ENCODE data around the gene CDK10. TPM values are rescaled to one million over a fixed set of nuclear protein-coding genes. Genes with fewer than 3 reads are reported as not detected.
A peak's percentile ranks its signal among the peaks of the same experiment; 100 is the strongest.

The CDK10 gene
- total and polyA plus RNA-seq, 9 of the 15 experiments (the other 6 are each of a cell fraction or from before 2014, with no cell fraction given) = 2.0 to 85.1 (median 40.1) TPM

DNA sequence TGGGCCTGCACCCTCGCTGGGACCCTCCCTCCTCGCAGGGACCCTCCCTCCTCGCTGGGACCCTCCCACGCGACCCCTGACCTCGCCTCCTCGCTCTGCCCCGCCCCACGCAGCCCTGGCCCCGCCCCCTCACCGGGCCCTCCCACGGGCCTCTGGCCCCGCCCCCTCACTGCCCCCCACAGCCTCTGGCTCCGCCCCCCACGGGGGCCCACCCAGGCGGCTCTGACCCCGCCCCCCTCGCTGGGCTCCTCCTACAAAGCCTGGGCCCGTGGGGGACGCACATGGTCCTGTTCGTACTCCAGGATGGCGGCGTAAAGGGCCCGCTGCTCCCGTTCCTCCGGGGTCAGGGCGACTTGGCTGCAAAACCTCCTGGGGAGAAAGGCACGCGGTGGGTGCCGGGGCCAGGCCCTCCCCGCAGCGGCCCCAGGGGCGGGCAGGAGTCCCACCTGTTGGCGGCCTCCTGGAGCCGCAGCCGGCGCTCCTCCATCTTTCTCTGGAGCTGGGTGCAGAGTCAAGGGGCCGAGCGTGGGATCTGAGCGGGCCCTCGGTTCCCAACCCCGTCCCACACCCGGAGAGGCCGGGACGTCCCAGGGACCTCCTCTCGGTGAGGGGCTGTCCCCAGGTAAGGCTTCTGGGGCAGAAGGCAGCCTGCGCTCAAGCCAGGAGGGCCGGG is 25.2 kb downstream of the CDK10 start (continued):
- TF ChIP-seq, protein P1, sequence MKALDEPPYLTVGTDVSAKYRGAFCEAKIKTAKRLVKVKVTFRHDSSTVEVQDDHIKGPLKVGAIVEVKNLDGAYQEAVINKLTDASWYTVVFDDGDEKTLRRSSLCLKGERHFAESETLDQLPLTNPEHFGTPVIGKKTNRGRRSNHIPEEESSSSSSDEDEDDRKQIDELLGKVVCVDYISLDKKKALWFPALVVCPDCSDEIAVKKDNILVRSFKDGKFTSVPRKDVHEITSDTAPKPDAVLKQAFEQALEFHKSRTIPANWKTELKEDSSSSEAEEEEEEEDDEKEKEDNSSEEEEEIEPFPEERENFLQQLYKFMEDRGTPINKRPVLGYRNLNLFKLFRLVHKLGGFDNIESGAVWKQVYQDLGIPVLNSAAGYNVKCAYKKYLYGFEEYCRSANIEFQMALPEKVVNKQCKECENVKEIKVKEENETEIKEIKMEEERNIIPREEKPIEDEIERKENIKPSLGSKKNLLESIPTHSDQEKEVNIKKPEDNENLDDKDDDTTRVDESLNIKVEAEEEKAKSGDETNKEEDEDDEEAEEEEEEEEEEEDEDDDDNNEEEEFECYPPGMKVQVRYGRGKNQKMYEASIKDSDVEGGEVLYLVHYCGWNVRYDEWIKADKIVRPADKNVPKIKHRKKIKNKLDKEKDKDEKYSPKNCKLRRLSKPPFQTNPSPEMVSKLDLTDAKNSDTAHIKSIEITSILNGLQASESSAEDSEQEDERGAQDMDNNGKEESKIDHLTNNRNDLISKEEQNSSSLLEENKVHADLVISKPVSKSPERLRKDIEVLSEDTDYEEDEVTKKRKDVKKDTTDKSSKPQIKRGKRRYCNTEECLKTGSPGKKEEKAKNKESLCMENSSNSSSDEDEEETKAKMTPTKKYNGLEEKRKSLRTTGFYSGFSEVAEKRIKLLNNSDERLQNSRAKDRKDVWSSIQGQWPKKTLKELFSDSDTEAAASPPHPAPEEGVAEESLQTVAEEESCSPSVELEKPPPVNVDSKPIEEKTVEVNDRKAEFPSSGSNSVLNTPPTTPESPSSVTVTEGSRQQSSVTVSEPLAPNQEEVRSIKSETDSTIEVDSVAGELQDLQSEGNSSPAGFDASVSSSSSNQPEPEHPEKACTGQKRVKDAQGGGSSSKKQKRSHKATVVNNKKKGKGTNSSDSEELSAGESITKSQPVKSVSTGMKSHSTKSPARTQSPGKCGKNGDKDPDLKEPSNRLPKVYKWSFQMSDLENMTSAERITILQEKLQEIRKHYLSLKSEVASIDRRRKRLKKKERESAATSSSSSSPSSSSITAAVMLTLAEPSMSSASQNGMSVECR (CRISPR knock-in tag; IDR thresholded peaks at IDR 0.05) = peak; percentile 95
- TF ChIP-seq IFI16 (CRISPR knock-in tag; IDR thresholded peaks at IDR 0.05) (no peak), NR4A1 (CRISPR knock-in tag; IDR thresholded peaks at IDR 0.05) (0 out of 2 replicates have a peak, but pooled peaks have one; percentile 50), NR4A1 (tag; IDR thresholded peaks at IDR 0.05) (no peak), HMGN3 (IDR thresholded peaks at IDR 0.05; ENCODE audit: borderline replicate concordance, extremely low read depth, insufficient read length, low read depth, low read length) (peak; percentile 32), RB1 (IDR thresholded peaks at IDR 0.05; ENCODE audit: low read depth) (peak; percentile 56), TAF1 (IDR thresholded peaks at IDR 0.05; ENCODE audit: control insufficient read depth, extremely low read depth, insufficient read depth, low read length, severe bottlenecking) (peak; percentile 79), POLR2A (conservative IDR thresholded peaks at IDR 0.05) (peak; percentile 94), STAT5B (CRISPR knock-in tag; IDR thresholded peaks at IDR 0.05) (no peak), PCBP1 (IDR thresholded peaks at IDR 0.05; ENCODE audit: low read depth, low read length, poor library complexity, severe bottlenecking) (peak; percentile 74), CTBP1 (IDR thresholded peaks at IDR 0.05; ENCODE audit: borderline replicate concordance) (0 out of 2 replicates have a peak, but pooled peaks have one; percentile 22), POLR2G (IDR thresholded peaks at IDR 0.05; ENCODE audit: low read depth, low read length) (peak; percentile 91), SOX6 (IDR thresholded peaks at IDR 0.05) (no peak)
- TF ChIP-seq, protein P2, sequence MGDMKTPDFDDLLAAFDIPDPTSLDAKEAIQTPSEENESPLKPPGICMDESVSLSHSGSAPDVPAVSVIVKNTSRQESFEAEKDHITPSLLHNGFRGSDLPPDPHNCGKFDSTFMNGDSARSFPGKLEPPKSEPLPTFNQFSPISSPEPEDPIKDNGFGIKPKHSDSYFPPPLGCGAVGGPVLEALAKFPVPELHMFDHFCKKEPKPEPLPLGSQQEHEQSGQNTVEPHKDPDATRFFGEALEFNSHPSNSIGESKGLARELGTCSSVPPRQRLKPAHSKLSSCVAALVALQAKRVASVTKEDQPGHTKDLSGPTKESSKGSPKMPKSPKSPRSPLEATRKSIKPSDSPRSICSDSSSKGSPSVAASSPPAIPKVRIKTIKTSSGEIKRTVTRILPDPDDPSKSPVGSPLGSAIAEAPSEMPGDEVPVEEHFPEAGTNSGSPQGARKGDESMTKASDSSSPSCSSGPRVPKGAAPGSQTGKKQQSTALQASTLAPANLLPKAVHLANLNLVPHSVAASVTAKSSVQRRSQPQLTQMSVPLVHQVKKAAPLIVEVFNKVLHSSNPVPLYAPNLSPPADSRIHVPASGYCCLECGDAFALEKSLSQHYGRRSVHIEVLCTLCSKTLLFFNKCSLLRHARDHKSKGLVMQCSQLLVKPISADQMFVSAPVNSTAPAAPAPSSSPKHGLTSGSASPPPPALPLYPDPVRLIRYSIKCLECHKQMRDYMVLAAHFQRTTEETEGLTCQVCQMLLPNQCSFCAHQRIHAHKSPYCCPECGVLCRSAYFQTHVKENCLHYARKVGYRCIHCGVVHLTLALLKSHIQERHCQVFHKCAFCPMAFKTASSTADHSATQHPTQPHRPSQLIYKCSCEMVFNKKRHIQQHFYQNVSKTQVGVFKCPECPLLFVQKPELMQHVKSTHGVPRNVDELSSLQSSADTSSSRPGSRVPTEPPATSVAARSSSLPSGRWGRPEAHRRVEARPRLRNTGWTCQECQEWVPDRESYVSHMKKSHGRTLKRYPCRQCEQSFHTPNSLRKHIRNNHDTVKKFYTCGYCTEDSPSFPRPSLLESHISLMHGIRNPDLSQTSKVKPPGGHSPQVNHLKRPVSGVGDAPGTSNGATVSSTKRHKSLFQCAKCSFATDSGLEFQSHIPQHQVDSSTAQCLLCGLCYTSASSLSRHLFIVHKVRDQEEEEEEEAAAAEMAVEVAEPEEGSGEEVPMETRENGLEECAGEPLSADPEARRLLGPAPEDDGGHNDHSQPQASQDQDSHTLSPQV (IDR thresholded peaks at IDR 0.05) = peak; percentile 77
- TF ChIP-seq, protein P3, sequence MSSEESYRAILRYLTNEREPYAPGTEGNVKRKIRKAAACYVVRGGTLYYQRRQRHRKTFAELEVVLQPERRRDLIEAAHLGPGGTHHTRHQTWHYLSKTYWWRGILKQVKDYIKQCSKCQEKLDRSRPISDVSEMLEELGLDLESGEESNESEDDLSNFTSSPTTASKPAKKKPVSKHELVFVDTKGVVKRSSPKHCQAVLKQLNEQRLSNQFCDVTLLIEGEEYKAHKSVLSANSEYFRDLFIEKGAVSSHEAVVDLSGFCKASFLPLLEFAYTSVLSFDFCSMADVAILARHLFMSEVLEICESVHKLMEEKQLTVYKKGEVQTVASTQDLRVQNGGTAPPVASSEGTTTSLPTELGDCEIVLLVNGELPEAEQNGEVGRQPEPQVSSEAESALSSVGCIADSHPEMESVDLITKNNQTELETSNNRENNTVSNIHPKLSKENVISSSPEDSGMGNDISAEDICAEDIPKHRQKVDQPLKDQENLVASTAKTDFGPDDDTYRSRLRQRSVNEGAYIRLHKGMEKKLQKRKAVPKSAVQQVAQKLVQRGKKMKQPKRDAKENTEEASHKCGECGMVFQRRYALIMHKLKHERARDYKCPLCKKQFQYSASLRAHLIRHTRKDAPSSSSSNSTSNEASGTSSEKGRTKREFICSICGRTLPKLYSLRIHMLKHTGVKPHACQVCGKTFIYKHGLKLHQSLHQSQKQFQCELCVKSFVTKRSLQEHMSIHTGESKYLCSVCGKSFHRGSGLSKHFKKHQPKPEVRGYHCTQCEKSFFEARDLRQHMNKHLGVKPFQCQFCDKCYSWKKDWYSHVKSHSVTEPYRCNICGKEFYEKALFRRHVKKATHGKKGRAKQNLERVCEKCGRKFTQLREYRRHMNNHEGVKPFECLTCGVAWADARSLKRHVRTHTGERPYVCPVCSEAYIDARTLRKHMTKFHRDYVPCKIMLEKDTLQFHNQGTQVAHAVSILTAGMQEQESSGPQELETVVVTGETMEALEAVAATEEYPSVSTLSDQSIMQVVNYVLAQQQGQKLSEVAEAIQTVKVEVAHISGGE (CRISPR knock-in tag; IDR thresholded peaks at IDR 0.05) = peak in 1 of 3 experiments; percentile 58; a peak in 2 of 6 replicates
